ENCODE results near the gene OPCML.

Gene OPCML

GRCh38 chr11:132718711-132719671 is 813.3 kb downstream of the OPCML start:
- DNase-seq (ENCODE audit: low spot score), result no peak

- no peak for DNase-seq (ENCODE audit: low spot score)
Observed at GRCh38 chr11:132717824-132718223, 814.5 kb downstream of the OPCML start.

DNA sequence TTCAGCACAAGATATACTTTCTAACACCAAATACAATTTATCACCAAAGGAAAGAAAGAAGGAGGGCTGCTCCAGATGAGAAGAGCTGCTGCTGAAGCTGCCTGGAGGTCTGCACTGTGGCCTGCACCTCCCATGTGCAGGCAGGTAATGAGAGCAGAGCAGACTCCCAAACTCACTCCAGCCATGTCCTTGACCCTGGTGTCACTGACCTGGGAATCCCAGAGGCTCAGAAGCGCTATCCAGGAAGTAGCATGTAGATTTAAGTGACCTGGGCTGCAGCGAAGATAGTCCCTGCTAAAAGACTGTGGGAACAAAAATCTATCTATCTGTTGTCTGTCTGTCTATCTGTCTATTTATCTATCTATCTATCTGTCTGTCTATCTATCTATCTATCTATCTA is 816.3 kb downstream of the OPCML start:
- no peak for DNase-seq (ENCODE audit: low spot score)

DNA sequence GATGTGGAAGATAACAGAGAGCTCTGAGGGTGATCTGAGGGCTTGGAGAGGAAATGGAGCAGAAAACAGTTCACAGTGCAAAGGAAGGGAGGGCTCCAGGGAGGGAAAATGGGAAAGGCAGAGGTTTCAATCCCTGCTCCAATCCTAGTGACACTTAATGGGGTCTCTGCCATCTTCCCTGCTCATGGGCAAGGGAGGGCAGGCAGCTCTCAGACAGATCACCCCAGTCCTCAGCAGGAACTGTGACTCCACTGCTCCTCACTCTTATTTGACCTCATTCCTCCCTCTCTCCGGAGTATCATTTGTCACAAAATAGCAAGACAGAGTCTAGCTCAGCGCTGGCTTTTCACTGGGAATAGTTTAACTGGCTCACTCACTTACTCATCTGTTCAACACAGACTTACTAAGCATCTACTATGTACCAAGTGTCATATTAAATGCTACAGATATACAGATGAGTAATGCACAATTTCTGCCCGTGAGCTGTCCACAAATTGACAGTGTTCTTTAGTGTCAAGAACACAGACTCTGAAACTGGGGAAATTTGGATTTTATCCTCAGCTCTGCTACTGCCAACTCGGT is 817.4 kb downstream of the OPCML start:
- DNase-seq (ENCODE audit: low spot score), result no peak

DNA sequence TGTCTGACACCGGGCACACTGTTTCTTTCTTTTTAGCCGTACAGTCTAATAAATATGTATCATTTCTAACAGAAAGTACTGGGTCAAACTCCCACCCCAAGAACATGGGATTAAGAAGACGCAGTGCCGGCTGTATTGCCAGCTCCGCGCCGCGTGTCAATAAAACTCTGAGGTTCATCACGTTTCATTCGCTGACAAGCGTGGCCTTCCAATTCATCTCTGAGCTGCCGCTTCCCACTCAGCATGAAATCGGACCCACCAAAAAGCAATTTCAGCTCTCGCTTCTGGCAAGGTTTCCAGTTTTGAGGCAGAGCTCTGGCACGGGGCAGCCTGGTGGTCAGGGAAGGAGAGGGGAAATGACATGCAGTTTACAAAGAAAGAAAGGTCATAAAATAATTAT is 819.8 kb downstream of the OPCML start:
- no peak for DNase-seq (ENCODE audit: low spot score)

- no peak for DNase-seq (ENCODE audit: low spot score)
Observed at GRCh38 chr11:132704781-132705375, 827.4 kb downstream of the OPCML start.

GRCh38 chr11:132692891-132693290 is 839.4 kb downstream of the OPCML start:
- DNase-seq (ENCODE audit: low spot score), result no peak

GRCh38 chr11:132691848-132692550 is 840.3 kb downstream of the OPCML start:
- no peak for DNase-seq (ENCODE audit: low spot score)

DNA sequence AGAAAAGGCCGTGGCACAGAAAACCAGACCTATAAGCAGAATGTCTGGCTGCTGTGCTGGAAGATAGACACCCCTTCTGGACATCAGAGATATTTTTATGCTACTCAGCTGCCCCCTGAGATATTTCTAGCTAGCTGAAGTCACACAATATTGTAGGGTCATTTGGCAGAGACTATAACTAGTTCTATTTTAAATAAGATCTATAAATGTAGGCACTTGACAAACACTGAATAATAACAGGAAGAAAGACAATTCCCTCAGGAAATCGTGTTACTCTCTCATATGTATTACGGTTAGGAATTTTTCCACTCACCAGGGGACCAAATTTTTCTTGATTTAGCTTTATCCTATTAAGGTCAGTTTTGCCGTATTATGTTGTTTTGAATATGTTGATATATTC is 845.4 kb downstream of the OPCML start:
- DNase-seq (ENCODE audit: low spot score), result no peak

DNA sequence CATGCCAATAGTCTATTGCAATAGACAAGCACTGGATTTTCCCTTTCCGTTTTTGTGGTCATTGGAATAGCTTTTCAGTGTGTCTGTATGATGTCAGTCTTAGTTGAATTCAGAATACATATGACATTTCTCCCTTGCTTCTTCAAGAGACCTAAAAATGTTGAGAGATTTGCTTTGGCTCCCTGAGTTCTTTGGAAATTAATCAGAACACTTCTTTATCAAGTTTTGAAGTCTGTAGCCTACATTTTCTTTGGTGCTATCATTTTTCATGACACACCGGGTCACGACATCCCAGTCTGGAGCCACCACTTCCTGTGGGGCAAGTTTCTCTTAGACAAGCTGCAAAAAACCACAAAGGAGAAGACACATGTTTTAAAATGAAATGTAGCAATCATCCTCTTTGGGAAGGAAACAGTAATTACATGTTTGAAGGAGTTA is 847.1 kb downstream of the OPCML start:
- no peak for DNase-seq (ENCODE audit: low spot score)

DNA sequence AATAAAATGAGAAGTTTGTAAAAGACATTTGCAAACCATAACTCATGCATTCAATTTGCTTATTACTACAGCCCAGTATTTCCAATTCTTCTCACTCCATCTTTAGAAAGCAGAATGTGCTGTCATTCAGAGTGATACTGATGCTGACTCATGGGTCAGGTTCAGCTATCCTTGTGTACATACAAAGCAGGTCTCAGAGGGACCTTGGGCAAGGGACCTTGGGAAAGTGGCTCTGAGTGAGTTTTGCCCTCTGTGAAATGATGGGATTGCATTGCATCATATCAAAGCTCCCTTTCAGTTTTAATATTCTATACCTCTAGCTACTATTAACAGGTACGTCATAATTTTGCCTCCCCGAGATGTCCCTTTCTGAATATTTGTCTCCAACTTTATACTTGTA is 848.7 kb downstream of the OPCML start:
- DNase-seq (ENCODE audit: low spot score), result no peak

DNA sequence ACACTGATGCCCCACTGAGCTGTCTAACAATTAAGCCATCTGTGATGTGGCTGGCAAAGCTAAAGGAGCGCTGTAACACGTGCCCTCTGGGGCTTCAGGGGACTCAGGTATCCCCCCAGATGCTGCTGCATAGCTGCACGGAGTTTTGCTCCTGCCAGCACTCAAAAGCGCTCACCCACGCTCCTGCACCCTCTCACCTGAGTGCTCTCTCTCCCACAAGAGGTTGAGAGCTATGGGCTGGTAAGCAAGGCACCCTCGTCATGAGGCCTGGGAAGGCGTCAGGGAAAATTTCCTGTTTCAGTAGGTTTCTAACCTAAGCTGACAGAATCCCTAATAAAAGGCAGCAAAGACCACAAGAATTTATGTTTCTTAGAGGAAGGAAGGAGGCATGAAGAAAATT is 850.3 kb downstream of the OPCML start:
- DNase-seq (ENCODE audit: low spot score), result no peak

DNA sequence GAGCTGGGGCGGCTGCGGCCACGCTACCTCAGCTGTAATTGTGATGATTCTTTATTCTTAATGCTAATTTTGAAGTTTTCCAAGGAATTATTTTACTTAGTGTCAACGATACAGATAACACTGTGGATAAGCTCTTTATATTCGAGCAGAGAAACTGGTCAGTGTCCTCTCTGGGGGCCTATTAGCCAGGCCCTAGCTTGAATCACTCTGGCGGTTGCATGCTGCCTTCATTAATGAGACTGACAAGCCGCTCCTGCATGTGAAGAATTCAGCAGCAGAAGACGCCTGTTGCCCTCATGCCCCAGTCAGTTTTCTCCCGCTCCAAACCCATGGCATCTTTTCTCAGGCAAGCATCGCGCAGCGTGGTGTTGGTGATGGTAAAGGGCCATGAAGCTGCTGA is 851.7 kb downstream of the OPCML start:
- DNase-seq (ENCODE audit: low spot score), result no peak

DNA sequence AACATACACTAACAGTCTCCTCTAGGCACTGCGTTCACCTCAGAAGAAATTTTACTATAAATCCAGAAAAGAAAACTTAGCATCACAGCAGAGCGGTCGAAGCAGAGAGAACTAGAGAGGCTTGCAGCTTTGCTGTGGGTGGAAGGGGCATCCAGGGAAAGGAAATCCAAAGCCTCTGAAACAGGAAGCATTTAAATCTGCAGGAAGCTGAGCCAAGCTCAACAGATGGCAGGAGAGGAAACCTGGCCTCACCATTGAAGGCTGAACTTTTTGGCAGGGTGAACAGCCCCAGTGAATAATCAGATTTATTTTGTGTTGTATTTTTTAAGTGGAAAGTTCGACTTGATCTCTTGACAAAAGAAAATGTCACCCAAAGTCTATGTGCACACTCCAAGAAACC is 858.1 kb downstream of the OPCML start:
- DNase-seq (ENCODE audit: low spot score), result no peak

DNA sequence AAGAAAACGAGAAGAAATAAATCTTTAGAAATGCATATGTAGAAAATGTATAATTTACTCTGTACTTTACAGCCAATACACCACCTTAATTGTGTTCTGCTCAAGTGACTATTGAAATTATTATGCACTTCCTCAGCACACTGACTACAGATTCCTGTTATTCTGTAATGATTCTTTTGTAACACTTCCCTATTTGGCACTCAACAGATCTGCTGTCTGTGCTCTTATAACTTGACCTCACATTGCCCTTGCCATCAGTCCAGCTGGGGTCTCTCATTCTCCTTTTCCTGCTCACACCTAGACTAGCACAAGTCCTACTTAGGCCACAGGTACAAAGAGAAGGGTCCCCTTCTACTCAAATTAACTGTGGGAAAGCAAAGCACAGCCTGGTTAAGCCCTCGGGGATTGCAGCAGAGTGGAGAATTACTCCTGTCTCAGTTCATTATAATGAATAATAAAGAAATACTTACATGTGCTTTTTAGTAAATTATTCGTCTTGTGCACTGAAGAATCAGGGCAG is 860.4 kb downstream of the OPCML start:
- DNase-seq (ENCODE audit: low spot score), result no peak

DNA sequence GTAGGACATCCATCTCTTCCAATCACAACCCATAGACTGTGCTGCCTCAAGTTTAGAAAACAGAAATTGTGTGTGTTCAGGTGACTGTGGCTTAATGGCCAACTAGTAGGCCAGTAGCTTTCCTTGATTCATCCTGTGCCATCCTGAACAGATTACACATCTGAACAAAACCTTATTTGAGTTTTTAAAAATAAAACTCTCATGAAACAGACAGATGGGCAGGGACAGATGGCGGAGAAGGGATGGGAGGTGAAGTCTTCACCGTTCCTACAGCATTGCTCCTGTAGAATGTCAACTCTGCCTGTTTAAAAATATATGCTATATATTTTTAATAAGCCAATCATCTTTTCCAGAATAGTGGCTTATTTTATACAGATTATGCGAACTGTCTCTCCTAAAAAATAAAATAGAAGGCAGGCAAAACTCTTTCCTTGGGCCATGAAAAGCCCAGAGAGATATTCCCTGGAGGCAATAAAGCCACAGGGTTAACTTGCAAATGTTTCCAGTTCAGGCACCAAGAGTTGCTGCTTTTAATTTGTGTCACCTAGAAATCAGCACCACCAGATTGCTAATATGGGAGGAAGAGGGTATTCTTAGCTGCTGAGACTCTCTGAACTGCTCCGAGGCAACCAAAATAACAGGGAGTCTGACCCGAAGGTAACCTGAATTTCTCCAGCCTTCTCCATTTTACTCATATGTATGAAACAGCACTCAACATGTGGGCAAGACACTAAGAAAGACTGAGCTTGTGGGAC is 861.2 kb downstream of the OPCML start:
- no peak for DNase-seq (ENCODE audit: low spot score)

DNA sequence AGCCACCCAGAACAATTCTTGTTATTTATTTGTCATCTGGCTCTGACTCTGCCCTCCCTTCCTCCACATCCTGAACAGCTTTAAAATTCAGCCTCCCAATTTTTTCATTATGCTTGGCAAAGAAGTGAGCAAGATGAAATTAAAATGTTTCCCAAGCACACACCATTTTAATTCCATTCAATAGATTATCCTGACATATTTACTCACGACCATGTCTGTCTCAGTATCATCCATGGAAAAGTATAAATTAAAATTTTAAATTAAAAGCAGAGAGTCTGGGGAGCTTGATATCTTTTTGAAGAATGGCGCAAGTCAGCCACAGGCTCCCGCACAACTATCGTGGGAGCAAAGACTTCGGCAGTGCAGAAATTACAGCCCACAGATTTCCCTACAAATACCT is 862.4 kb downstream of the OPCML start:
- DNase-seq (ENCODE audit: low spot score), result no peak

DNA sequence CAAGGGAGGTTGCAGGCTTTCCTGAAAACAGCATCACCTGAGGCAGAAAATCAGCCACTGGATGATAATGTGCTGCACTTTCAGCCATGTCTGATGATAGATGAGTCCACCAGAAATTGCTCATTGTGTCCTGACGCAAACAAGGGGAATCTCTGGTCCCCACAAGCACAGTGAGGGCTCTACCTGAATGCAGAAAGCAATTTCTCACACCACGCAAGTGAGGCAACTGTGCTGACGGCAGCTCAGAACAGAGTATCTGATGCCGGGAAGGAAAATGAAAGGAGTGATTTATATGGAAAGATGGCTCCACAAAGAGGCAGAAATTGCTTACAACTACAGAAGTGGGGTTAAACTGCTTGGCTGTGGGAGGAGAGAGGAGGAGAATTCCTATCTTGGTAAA is 867.1 kb downstream of the OPCML start:
- no peak for DNase-seq (ENCODE audit: low spot score)

GRCh38 chr11:132658696-132659095 is 873.6 kb downstream of the OPCML start:
- DNase-seq (ENCODE audit: low spot score), result no peak

GRCh38 chr11:132658004-132658403 is 874.3 kb downstream of the OPCML start:
- DNase-seq (ENCODE audit: low spot score), result no peak

- no peak for DNase-seq (ENCODE audit: low spot score)
Observed at GRCh38 chr11:132655187-132655855, 877.0 kb downstream of the OPCML start.

Data from LoVo (cell line).